Measurements from ENCODE around the gene LARP4.
A peak's percentile ranks its signal among the peaks of the same experiment; 100 is the strongest.
"Not testable (repeated sequence)": the region's sequence is repeated elsewhere in the genome, so short reads cannot be mapped to it uniquely, and the experiment has no call there.

The LARP4 gene

DNA sequence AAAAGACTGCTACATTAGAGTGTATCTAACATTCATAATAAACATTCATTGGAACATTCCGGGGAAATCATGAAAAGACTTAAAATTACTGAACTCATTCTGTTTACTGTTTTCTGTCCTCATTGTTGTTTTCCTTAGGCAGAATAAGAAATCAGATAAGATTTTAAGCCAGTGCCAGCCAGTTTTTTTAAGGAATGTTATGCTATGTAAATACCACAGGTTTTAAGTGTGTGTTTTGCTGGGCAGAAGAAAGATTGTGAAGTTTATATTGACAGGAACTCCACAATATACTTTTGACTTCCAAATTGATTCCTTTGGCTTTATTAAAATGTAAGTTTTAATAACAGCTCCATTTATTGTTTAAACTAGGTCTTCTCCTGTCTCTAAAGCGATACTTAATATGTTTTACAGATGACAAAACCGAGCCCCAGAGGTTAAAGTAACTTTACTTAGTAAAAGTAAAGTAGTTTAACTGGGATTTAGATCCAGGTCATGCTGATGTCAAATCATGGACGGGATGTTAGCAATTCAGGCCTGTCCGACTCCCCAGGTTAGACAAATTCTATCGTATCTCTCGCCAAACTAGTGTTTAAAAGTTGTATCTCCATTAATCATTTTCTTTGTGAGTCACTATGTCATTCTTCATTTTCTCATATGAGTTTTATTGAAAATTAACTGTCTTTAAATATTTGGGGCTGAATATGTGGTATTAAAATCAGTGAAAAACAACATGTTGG, 1.7 kb downstream of the LARP4 start:
- DNase-seq = no peak

DNA sequence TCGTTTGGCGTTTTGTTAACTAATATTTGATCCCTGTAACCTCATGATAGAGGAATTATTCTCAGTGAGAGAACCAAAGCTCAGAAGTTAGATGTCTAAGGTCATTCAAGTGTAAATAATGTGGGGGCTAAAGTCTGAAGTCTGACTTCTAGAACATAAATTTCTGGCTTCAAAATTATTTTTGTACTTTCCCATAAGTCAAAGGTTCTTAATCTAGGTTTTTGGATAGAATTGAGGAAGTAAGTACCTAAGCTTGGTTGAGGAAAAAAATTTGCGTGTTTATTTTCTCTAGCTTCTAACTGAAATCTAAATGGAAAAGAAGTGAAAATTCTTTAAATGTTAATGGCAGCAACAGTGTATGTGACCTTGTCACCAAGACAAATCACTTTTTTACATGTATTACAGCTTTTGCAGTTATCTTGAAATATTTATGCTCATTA, 2.3 kb downstream of the LARP4 start:
- no peak for DNase-seq

DNA sequence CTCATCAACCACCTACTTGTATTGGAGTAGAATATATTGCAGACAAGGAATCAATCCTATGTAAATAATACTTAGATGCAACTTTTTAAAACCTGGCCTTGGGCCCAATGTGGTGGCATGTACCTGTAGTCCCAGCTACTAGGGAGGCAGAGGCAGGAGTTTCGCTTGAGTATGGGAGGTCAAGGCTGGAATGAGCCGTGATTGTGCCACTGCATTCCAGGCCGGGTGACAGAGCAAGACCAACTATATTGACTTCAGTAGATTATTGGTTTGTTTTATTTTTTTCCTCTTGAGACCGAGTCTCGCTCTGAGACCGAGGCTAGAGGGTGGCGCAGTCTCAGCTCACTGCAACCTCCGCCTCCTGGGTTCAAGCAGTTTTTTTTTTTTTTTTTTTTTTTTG, 3.6 kb downstream of the LARP4 start:
- no peak for DNase-seq

DNA sequence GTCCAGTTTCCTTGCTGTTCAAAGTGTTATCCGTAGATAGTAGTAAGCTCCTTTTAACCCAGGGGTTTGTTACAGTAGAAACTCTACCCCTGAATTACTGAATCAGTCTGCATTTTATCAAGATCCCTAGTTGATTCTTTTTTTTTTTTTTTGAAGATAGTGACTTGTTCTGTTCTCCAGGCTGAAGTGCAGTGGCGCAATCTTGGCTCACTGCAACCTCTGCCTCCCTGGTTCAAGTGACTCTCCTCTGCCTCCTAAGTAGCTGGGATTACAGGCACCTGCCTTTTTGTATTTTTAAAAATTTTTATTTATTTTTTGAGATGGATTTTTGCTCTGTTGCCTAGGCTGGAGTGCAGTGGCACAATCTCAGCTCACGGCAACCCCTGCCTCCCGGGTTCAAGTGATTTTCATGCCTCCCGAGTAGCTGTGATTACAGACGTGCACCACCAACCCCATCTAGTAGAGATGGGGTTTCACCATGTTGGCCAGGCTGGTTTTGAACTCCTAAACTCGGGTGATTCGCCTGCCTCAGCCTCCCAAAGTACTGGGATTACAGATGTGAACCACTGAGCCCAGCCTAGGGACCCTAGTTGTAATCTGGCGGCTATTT, 10.5 kb downstream of the LARP4 start:
- DNase-seq = peak; percentile 13

DNA sequence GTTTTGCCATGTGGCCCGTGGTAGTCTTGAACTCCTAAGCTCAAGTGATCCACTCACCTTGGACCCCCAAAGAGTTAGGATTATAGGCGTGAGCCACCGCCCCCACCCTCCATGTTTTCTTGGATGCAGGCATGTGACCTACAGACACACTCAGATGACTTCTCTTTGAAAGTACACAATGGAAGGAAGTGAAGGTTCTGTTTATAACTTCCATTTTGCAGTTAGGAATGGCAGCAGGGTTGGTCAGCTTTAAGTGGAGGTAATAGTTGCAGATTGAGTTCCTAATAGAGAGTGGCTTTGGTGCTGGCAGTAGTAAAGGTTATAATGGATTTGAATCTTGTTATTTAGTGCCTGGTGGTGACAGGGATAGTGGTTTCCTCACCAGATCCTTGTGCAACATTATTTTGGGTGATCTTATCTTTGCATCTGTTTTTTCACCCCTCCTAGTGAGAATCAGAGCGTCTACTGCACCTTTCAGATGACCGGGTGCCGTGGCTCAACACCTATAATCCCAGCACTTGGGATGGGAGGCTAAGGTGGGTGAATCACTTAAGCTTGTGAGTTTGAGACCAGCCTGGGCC, 15.3 kb downstream of the LARP4 start:
- no peak for DNase-seq

DNA sequence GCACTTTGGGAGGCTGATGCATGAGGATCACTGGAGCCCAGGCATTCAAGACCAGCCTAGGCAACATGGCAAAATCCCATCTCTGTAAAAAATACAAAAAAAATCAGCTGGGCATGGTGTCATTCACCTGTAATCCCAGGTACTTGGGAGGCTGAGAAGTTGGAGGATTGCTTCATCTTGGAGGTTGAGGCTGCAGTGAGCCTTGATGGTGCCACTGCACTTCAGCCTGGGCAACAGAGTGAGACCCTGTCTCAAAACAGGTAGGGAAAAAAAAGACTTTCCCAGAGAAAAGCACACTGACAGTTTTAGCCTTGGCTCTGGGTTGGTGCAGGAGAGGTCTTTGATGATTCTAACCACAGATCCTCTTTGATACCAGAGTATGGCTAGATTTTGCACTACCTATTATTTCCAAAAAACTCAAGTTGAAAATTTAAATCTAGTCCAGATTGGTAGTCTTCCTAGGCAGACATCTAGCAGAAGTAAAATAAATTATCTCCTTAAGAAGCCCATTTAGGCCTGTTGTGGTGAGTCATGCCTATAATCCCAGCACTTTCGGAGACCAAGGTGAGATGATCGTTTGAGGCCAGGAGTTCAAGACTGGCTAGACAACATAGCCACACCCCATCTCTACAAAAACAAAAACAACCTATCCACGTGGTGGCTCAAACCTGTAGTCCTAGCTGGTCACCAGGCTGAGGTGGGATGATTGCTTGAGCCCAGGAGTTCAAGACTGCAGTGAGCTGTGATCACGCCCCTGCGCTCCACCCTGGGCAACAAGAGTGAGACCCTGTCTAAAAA, 18.6 kb downstream of the LARP4 start:
- DNase-seq = no peak

DNA sequence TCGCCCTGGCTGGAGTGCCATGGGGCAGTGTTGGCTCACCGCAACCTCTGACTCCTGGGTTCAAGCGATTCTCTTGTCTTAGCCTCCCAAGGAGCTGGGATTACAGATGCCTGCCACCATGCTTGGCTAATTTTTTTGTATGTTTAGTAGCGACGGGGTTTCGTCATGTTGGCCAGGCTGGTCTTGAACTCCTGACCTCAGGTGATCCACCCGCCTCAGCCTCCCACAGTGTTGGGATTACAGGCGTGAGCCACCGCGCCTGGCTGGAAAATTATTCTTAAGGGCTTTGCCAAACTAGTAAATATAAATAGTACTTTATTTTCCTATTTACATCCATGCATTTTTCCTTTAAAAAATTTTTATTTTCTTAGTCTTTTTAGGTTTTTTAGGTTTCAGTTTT, 22.2 kb downstream of the LARP4 start:
- DNase-seq = not testable (repeated sequence)

DNA sequence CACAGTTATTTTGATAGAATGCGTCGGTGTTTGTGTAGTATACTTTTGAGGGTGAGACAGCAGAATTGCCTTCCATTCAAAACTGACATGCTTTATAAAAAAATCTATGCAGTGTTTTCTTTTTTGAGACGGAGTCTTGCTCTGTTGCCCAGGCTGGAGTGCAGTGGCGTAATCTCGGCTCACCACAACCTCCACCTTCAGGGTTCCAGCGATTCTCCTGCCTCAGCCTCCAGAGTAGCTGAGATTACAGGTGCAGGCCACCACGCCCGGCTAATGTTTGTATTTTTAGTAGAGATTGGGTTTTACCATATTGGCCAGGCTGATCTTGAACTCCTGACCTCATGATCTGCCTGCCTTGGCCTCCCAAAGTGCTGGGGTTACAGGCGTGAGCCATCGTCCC, 22.7 kb downstream of the LARP4 start:
- DNase-seq = not testable (repeated sequence)

DNA sequence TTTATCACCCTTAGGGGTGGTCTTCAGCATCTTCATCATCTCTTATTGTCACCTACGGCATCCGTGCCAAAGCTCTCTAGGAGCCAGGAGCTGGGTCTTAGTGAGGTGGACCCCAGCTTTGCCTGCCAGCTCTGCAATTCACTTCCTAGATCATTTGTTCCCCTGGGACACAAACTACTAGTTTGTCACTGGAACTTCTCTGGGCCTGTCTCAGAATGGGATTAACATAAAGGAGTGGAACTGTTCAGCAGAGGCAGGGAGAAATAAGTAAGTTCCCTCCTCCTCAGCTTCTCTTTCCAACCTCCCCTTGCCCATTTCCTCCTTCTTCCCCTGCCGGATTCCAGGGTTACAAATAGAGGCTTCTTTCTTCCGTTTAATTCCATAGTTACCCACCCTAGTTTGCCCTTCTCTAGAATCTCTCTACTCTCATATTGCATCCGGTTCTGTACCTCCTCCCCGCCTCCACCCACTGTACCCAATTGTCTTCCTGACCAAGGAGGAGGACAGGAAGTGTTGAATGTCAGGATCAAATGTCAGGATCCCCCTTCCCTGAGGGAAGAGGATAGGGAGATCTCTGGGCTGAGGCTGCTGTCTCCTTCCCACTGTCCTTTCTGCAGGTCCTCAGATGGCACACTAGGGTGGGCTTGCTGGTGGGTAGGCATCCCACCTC, 25.0 kb downstream of the LARP4 start:
- no peak for DNase-seq

DNA sequence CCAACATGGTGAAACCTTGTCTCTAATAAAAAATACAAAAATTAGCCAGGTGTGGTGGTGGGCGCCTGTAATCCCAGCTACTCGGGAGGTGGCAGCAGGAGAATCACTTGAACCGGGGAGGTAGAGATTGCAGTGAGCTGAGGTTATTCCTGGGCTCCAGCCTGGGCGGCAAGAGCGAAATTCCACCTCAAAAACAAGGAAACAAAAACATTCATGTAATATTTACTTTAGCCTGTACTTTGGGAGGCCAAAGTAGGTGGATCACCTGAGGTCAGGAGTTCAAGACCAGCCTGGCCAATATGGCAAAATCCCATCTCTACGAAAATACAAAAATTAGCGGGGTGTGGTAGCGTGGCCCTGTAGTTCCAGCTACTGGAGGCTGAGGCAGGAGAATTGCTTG, 31.0 kb downstream of the LARP4 start:
- not testable (repeated sequence) for DNase-seq

DNA sequence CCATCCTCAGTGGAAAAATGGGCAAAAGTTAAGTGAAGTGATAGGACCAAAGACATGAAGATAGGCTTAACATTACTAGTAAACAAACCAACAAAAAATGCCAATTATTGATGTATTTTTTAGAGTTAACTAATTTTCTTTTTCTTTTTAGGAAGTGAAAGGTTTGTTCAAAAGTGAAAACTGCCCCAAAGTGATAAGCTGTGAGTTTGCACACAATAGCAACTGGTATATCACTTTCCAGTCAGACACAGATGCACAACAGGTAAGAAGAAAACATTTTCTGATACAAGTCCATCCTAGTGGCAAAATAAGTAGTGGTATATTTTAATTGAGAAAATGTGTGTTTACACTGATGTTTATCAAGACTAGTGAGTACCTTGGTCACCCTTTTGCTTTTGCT, 39.6 kb downstream of the LARP4 start:
- DNase-seq = no peak

DNA sequence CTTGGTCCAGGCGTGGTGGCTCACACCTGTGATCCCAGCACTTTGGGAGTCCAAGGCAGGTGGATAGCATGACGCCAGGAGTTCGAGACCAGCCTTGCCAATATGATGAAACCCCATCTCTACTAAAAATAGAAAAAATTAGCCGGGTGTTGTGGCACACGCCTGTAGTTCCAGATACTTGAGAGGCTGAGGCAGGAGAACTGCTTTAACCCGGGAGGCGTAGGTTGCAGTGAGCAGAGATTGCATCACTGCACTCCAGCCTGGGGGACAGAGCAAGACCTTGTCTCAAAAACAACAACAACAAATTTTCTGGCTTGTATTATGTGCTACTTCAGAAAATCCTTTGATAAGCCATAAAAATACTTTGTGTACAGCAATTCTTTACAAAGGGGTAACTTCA, 41.1 kb downstream of the LARP4 start:
- DNase-seq = no peak

DNA sequence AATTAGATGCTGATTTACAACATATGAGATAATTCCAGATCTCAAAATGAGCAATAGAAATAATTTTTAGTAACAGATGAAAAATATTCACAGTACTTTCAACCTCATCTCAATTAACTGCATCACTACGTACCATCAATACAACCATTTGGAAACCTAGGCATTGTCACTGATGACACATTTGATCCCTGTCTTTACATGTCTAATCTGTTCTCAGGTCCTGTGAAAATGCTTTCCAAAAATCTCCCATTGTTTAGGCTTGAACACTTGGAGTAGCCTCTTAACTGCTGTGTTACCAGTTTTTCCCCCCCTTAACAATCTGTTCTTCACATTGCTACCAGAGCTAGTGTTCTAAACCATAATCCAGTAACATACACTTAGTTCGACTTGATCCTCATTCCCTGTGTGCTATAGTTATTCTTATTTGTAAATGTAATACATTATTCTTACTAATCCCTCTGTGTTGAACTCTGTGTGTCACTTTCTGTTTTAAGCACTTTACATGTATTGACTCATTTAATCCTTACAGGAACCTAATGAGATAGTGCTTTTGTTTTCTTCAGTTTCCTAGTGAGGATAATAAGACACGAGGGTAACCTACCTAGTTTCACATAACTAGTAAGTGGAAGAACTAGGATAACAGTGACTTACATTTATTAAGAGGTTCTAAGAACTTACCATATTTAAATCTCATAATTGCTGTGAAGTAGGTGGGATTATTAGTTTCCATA, 41.7 kb downstream of the LARP4 start:
- DNase-seq = no peak

DNA sequence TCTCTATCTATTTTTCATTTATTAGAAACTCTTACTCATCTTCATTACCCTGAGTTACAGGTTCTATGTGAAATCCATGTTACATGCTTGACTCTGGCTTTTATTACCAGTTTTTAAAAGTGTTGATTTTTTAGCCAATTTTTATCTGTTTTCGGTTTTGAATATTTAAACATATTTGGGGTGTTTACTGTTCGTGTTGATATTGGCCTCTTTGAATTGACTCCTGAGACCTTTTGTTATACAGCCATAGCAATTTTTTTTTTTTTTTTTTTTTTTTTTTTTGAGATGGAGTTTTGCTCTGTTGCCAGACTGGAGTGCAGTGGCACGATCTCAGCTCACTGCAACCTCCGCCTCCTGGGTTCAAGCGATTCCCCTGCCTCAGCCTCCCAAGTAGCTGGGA, 49.0 kb downstream of the LARP4 start:
- DNase-seq = not testable (repeated sequence)

DNA sequence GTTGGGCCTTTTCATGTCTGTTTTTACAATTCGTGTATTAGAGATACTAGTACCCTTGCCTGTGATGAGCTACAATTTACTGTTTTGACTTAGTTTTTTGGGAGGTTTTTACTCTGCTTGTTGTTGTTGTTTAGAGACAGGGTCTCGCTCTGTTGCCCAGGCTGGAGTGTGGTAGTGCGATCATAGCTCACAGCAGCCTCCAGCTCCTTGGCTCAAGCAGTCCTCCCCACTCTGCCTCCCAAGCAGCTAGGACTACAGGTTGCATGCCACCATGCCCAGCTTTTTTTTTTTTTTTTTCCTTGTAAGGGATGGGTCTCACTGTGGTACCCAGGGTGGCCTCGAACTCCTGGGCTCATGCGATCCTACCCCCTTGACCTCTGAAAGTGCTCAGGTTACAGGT, 52.1 kb downstream of the LARP4 start:
- no peak for DNase-seq

DNA sequence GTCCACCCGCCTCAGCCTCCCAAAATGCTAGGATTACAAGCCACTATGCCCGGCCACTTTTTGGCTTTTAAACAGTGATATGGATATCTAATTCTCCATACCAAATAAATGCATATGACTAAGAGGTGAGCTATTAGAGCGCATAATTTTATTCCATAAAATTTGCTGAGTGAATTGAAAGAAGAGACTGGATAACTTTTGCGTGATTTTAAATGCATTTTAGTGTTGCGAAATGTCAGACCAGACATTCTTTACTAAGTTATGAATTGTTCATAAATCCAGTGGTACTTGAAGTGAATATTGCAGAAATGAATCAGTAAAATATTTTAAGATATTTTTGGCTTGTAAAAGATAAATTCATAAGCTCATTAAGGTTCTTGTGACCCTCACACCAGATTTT, 53.2 kb downstream of the LARP4 start:
- DNase-seq = peak; percentile 46

DNA sequence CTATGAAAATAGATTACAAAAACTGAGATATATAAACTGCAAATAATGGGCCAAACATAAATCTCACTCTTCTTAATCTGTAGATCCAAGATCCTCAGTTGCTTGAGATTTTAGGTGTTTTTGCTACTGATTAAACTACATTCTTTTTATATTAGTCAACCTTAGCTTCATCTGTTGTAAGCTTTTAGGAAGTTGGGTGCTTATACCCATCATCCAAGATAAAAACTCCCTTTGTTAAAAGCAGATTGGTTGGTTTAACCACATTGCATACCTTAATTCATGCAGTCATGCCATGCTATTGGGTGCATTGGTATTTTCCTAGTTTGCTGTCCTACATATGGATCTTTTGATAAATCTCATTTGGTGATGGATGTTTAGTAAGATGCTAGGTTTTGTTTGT, 57.9 kb downstream of the LARP4 start:
- DNase-seq = peak; percentile 89

DNA sequence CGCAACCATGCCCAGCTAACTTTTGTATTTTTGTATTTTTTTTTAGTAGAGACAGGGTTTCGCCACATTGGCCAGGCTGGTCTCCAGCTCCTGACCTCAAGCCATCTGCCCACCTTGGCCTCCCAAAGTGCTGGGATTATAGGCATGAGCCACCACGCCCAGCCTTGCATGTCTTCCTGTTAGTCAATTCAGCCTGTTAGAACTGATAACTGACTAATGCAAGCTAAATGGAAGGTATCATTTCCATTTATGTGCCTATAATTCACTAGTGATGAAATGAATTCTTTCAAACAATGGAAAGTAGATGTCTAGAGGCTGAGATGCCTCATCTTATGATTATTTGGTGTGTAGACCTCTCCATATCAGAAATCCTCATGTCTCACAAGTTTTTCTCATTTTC, 66.8 kb downstream of the LARP4 start:
- no peak for DNase-seq

DNA sequence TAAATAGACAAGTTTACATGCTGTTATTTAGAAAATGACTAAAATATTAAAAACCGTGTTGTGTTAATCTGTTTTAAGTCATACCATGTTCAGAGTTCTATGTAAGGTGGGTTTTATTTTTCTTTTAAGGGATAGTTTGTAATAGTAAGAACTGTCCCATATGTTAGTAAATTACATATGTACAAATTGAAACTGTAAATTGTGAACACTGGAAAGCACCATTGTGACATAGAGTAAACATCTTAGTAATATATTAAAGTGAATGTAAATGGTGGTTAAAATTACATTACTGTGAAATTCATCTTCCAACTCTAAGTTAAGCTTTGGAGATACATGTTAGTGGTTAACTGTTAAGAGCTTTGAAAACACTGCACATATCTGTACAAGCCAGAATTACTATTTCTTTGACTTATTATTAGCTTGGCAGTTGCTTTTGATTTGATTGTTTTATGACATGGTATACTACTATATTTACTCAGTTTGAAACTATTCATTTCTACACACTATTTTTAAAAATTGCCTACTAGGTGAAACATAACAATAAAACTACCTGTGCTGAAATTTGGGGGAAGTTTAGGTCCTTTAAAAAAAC, 76.7 kb downstream of the LARP4 start:
- DNase-seq = no peak

DNA sequence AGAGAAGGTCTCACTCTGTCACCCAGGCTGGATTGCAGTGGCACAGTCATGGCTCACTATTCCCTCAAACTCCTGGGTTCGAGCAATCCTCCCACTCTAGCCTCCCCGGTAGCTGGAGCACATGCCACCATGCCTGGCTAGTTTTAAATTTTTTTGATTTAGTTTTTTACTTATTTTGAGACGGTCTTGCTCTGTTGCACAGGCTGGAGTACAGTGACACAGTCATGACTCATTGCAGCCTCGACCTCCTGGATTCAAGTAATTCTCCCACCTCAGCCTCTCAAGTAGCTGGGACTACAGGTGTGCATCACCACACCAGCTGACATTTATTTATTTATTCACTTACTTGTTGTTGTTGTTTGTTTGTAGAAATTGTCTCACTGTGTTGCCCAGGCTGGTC, 81.9 kb downstream of the LARP4 start:
- DNase-seq = no peak

DNA sequence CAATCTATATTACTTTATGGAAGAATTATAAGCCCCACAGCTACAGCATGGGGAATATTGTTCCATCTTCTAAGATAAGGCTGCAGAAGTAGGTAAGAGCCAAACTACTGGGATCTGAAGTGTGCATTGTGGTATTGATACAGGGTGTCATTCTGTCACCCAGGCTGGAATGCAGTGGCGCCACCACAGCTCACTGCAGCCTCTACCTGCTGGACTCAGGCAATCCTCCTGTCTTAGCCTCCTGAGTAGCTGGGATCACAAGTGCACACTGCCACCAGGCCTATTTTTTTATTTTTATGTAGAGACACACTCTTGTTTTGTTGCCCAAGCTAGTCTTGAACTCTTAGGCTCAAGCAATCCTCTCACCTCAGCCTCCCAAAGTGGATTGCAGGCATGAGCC, 82.8 kb downstream of the LARP4 start:
- DNase-seq = no peak

DNA sequence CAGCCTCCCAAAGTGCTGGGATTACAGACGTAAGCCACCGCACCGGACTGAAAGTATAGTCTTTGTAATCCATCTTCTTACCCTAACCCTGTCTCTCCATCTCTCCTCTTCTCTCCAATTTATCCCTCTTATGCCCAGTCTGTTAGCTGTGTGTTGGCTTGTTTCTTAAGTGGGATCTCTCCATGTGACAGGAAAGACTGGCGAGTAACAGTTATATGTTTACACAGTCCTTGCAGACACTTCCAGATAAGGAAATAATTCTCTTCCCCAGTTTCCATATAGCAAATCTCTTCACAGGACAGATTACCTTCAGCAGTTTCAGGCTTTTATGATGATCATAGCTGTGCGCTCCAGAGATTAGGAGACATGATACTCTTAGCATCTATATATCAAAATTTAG, 88.1 kb downstream of the LARP4 start:
- DNase-seq = no peak

Measured in NCI-H226 (cell line).